HepG2 (cell line): Measurements from ENCODE around the gene ANKS1B. TPM values are rescaled to one million over a fixed set of nuclear protein-coding genes. Genes with fewer than 3 reads are reported as not detected.

Experiments
- ATAC-seq: fragments of 200-7000 bp; cut with Tn5 transposase; 3 replicates; pipeline ENCODE4 v1.9.1; 2020; ENCODE audit warnings: mild to moderate bottlenecking, moderate library complexity
- BruUV-seq: library from RNA; stranded (reverse); fragments of 400-500 nt; replicated peaks from 2 replicates; lab custom pipeline; 2021; lab: Mats Ljungman, UMichigan
- CTCF ChIA-PET: fragments of 300-600 bp; formaldehyde crosslinking; extraction: SDS; loops from one replicate; lab custom pipeline; 2021; ENCODE audit warnings: low total read pairs, inconsistent platforms, low intra/inter-chr PET ratio; lab: Yijun Ruan, JAX
- POLR2A ChIA-PET: fragments of 350-600 bp; sonication (Branson Sonifier 250); formaldehyde crosslinking; loops from one replicate; lab custom pipeline; 2020; ENCODE audit warnings: antibody characterized with exemption, inconsistent platforms; lab: Yijun Ruan, JAX
- DNase-seq: peaks from one replicate; pipeline ENCODE4 v3.0.0-alpha.2; 2015; ENCODE audit warnings: low spot score
- FAIRE-seq: peaks from 3 replicates; lab custom pipeline; 2011; peaks lifted over from hg19 to GRCh38; lab: Jason Lieb, UNC
- H2AFZ ChIP-seq: one replicate; pipeline ENCODE4 v1.6.1; 2011; ENCODE audit warnings: low read length, inconsistent platforms
- H3K27ac ChIP-seq: fragments of 300-600 bp; 3 replicates; pipeline ENCODE4 v1.8.0; 2011; ENCODE audit warnings: mixed run types, mild to moderate bottlenecking, mixed read lengths, low read length, inconsistent platforms; ENCODE audit not compliant: insufficient read depth; ENCODE audit errors: extremely low read length
- H3K27me3 ChIP-seq, 2 experiments: fragments of 200-600 bp in 1 of 2; 2 replicates in 1 of 2; 3 replicates in 1 of 2; pipeline versions ENCODE4 v1.6.0 to v1.8.0; 2011; ENCODE audit warnings: low read length in 2 of 2, mild to moderate bottlenecking in 2 of 2, moderate library complexity in 2 of 2, inconsistent platforms in 1 of 2; ENCODE audit not compliant: insufficient read depth in 2 of 2, control insufficient read depth in 1 of 2
- H3K36me3 ChIP-seq, 2 experiments: fragments of 200-600 bp in 1 of 2; replicated peaks in 1 of 2; 2 replicates in 1 of 2; 3 replicates in 1 of 2; pipeline versions ENCODE4 v1.5.1 to v1.8.0; 2011; ENCODE audit warnings: low read length in 2 of 2, inconsistent platforms in 1 of 2; ENCODE audit not compliant: insufficient read depth in 2 of 2, control insufficient read depth in 1 of 2
- H3K4me1 ChIP-seq: 2 replicates; pipeline ENCODE4 v1.5.1; 2012; ENCODE audit warnings: low read length, inconsistent platforms; ENCODE audit not compliant: insufficient read depth
- H3K4me2 ChIP-seq: 2 replicates; pipeline ENCODE4 v1.6.0; 2011; ENCODE audit warnings: low read depth, low read length, inconsistent platforms
- H3K4me3 ChIP-seq, 3 experiments: fragments of 200-600 bp in 1 of 3; sonication (generic), shearing (Covaris generic) in 1 of 3; replicated peaks in 1 of 3; 2 replicates each; pipeline ENCODE4 v1.5.1; 2011 to 2016; ENCODE audit warnings: low read length in 3 of 3, inconsistent platforms in 2 of 3, low read depth in 2 of 3, mild to moderate bottlenecking in 2 of 3, control low read depth in 1 of 3, mixed read lengths in 1 of 3; ENCODE audit not compliant: insufficient read depth in 1 of 3
- H3K79me2 ChIP-seq: one replicate; pipeline ENCODE4 v1.6.1; 2011; ENCODE audit warnings: low read length, inconsistent platforms; ENCODE audit not compliant: insufficient read depth
- H3K9ac ChIP-seq: 2 replicates; pipeline ENCODE4 v1.6.0; 2011; ENCODE audit warnings: mild to moderate bottlenecking, low read depth, low read length, inconsistent platforms; ENCODE audit not compliant: insufficient read depth
- H3K9me3 ChIP-seq: 2 replicates; pipeline ENCODE4 v1.5.1; 2012; ENCODE audit warnings: mild to moderate bottlenecking, low read length
- H4K20me1 ChIP-seq: 2 replicates; pipeline ENCODE4 v1.6.0; 2011; ENCODE audit warnings: inconsistent platforms, mild to moderate bottlenecking, low read length, moderate library complexity; ENCODE audit not compliant: insufficient read depth
- ATF7-NPFF ChIP-seq: sonication (generic); formaldehyde crosslinking; IDR thresholded peaks from 2 replicates; pipeline ENCODE4 v1.8.1; 2023; ENCODE audit warnings: mild to moderate bottlenecking, low read depth, missing genetic modification reagents, moderate library complexity
- SALL2 ChIP-seq: sonication (generic); formaldehyde crosslinking; IDR thresholded peaks from 2 replicates; pipeline ENCODE4 v1.8.1; 2023; ENCODE audit warnings: mild to moderate bottlenecking, missing genetic modification reagents, inconsistent platforms
- ZMYM2 ChIP-seq: sonication (generic); formaldehyde crosslinking; IDR thresholded peaks from 2 replicates; pipeline ENCODE4 v1.8.0; 2022; ENCODE audit warnings: mild to moderate bottlenecking, missing genetic modification reagents
- ZNF331 ChIP-seq: sonication (generic); formaldehyde crosslinking; IDR thresholded peaks from 2 replicates; pipeline ENCODE4 v1.4.0; 2020; ENCODE audit warnings: missing genetic modification reagents
- ZNF33A ChIP-seq: sonication (generic); formaldehyde crosslinking; IDR thresholded peaks from 2 replicates; pipeline ENCODE4 v1.5.1; 2020; ENCODE audit warnings: missing genetic modification reagents, mild to moderate bottlenecking, moderate library complexity, borderline replicate concordance
- ZNF546 ChIP-seq: sonication (generic); formaldehyde crosslinking; conservative IDR thresholded peaks from 2 replicates; pipeline ENCODE4 v1.8.1; 2023; ENCODE audit warnings: mild to moderate bottlenecking, missing genetic modification reagents
- WGBS: methylation state at CpG from one replicate; pipeline ENCODE4 v1.1.6; 2017; ENCODE audit warnings: low lambda C conversion rate; 5-methylcytosine and 5-hydroxymethylcytosine counted together
- in situ Hi-C: cut with HindIII; loops from 2 replicates; pipeline ENCODE4 v1.10.0; 2017; ENCODE audit warnings: low pct_unique_long_range_greater_than_20kb; ENCODE audit not compliant: extremely low pct_ligation_motif_present
- intact Hi-C: fragments of 100-400 bp; cut with micrococcal nuclease; formaldehyde crosslinking; loops from one replicate; pipeline ENCODE4 v1.10.0; 2022; ENCODE audit not compliant: unreplicated experiment
- polyA plus RNA-seq, 8 experiments: library from polyadenylated mRNA; depleted of rRNA in 3 of 8; stranded (reverse) in 7 of 8; unstranded in 1 of 8; fragments of >200 nt; fragmentation: Illumina TruSeq in 4 of 8; extraction: Trizol in 4 of 8; gene quantifications; 2 replicates each; pipeline versions ENCODE4 v1.2.1 to v1.2.3, GENCODE V29; 2011 to 2016; ENCODE audit warnings: low read depth in 4 of 8, missing spikeins in 1 of 8, mixed read lengths in 1 of 8; ENCODE audit not compliant: insufficient read depth in 1 of 8
- total RNA-seq, 5 experiments: library from RNA; depleted of rRNA; stranded (reverse); fragments of >200 nt; fragmentation: Illumina TruSeq; extraction: Trizol; gene quantifications; 2 replicates each; pipeline ENCODE4 v1.2.3, GENCODE V29; 2016; ENCODE audit warnings: low read depth in 1 of 5
- TF ChIP-seq, protein P1 (sequence below): sonication (generic); formaldehyde crosslinking; IDR thresholded peaks from 2 replicates; pipeline ENCODE4 v1.4.0; 2020; ENCODE audit warnings: missing genetic modification reagents
- TF ChIP-seq, protein P2 (sequence below): sonication (generic); formaldehyde crosslinking; IDR thresholded peaks from 2 replicates; pipeline ENCODE4 v1.5.1; 2020; ENCODE audit warnings: missing genetic modification reagents, mild to moderate bottlenecking, borderline replicate concordance
- TF ChIP-seq, protein P3 (sequence below): sonication (generic); formaldehyde crosslinking; IDR thresholded peaks from 2 replicates; pipeline ENCODE4 v1.8.1; 2023; ENCODE audit warnings: missing genetic modification reagents, inconsistent platforms, borderline replicate concordance

Gene ANKS1B
- total and polyA plus RNA-seq, 2 of the 13 experiments (the other 11 are each of a cell fraction or from before 2014, with no cell fraction given), result 0.15 TPM; not detected in 1

DNA sequence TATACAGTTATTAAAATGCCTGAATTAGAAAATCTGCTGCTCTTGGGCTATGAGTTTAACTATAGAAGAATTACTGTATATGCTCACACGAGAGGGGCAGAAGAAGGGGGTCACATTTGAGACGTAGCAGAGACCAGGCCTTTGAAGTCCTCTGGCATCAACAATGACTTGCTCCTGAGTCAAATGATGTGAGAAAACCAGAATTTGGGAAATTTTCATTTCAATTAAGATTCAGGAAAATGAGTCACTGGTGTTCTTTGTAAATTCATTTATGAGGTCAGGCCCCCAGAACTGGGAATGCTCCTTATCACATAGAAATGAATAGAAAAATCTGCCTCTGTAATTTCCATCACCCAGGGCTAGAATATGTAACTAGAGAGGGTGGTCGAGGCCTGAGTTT is 1246.7 kb downstream of the ANKS1B start:
- no peak for FAIRE-seq
- Histone ChIP-seq H4K20me1 (no peaks in the 10 kb centered on the region), H3K9ac (no peak overlapping the region), H3K4me2 (no peak overlapping the region), H3K79me2 (no peaks in the 10 kb centered on the region), H3K4me1 (peaks cover 21% of the 10 kb centered on the region), H3K36me3 (no peaks in the 10 kb centered on the region), H3K9me3 (no peaks in the 10 kb centered on the region), H3K27me3 (peaks cover 3 to 10% of the 10 kb centered on the region in 2 experiments; a peak in 4 of 5 replicates), H3K27ac (no peak overlapping the region), H3K4me3 (no peak overlapping the region), H2AFZ (no peak overlapping the region)
- no peak for DNase-seq
- BruUV-seq, result no TSS peak
- ChIA-PET POLR2A (no interaction called here), CTCF (no interaction called here)
- ATAC-seq, result no peak
- WGBS, result 58% methylated on average over 3 of the region's 3 CpGs
- intact Hi-C loops (no loop called here), in situ Hi-C loops (no loop called here)
- TF ChIP-seq, protein P1, sequence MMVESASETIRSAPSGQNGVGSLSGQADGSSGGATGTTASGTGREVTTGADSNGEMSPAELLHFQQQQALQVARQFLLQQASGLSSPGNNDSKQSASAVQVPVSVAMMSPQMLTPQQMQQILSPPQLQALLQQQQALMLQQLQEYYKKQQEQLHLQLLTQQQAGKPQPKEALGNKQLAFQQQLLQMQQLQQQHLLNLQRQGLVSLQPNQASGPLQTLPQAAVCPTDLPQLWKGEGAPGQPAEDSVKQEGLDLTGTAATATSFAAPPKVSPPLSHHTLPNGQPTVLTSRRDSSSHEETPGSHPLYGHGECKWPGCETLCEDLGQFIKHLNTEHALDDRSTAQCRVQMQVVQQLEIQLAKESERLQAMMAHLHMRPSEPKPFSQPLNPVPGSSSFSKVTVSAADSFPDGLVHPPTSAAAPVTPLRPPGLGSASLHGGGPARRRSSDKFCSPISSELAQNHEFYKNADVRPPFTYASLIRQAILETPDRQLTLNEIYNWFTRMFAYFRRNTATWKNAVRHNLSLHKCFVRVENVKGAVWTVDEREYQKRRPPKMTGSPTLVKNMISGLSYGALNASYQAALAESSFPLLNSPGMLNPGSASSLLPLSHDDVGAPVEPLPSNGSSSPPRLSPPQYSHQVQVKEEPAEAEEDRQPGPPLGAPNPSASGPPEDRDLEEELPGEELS (CRISPR knock-in tag), result no peak
- no peak for TF ChIP-seq ZNF331 (CRISPR knock-in tag)
- TF ChIP-seq, protein P2, sequence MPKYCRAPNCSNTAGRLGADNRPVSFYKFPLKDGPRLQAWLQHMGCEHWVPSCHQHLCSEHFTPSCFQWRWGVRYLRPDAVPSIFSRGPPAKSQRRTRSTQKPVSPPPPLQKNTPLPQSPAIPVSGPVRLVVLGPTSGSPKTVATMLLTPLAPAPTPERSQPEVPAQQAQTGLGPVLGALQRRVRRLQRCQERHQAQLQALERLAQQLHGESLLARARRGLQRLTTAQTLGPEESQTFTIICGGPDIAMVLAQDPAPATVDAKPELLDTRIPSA, result no peak
- TF ChIP-seq ZNF33A (CRISPR knock-in tag), result no peak
- TF ChIP-seq, protein P3, sequence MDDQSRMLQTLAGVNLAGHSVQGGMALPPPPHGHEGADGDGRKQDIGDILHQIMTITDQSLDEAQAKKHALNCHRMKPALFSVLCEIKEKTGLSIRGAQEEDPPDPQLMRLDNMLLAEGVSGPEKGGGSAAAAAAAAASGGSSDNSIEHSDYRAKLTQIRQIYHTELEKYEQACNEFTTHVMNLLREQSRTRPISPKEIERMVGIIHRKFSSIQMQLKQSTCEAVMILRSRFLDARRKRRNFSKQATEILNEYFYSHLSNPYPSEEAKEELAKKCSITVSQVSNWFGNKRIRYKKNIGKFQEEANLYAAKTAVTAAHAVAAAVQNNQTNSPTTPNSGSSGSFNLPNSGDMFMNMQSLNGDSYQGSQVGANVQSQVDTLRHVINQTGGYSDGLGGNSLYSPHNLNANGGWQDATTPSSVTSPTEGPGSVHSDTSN (CRISPR knock-in tag), result no peak
- TF ChIP-seq SALL2 (CRISPR knock-in tag), result no peak
- TF ChIP-seq ZNF546 (CRISPR knock-in tag), result no peak
- no peak for TF ChIP-seq ZMYM2 (CRISPR knock-in tag)
- no peak for TF ChIP-seq ATF7-NPFF (CRISPR knock-in tag)
